Left lung (tissue), 10 donors: ENCODE results near the gene NSD2. TPM values are rescaled to one million over a fixed set of nuclear protein-coding genes. Genes with fewer than 3 reads are reported as not detected.

Experiments
- ATAC-seq: fragments of 200-7000 bp; cut with Tn5 transposase; one replicate; pipeline ENCODE4 v1.9.1; 2020; ENCODE audit warnings: moderate library complexity
- DNase-seq, 4 donors: peaks; one replicate each; pipeline ENCODE4 v3.0.0-alpha.2; 2013 to 2020
- H3K27ac ChIP-seq, 2 donors: fragments of 200-600 bp; sonication (generic) in 1 of 2; one replicate each; pipeline versions ENCODE4 v1.5.0 to v1.8.0; 2020 to 2021
- H3K27me3 ChIP-seq, 2 donors: fragments of 200-600 bp; sonication (generic) in 1 of 2; one replicate each; pipeline versions ENCODE4 v1.5.0 to v1.8.0; 2020 to 2021
- H3K36me3 ChIP-seq, 2 donors: fragments of 200-600 bp; sonication (generic) in 1 of 2; one replicate each; pipeline versions ENCODE4 v1.5.0 to v1.8.0; 2020 to 2021
- H3K4me1 ChIP-seq, 2 donors: fragments of 200-600 bp; one replicate each; pipeline ENCODE4 v1.8.0; 2021
- H3K4me3 ChIP-seq, 2 donors: fragments of 200-600 bp; sonication (generic) in 1 of 2; one replicate each; pipeline versions ENCODE4 v1.5.0 to v1.8.0; 2020 to 2021; ENCODE audit warnings: mild to moderate bottlenecking in 1 of 2
- H3K9me3 ChIP-seq, 2 donors: fragments of 200-600 bp; sonication (generic) in 1 of 2; one replicate each; pipeline versions ENCODE4 v1.5.0 to v1.8.0; 2020 to 2021
- intact Hi-C, 2 donors: fragments of 100-400 bp; cut with DNase I; formaldehyde crosslinking; loops; one replicate each; pipeline versions ENCODE4 v1.11.2 to v1.14.2; 2022
- polyA plus RNA-seq, 6 donors: library from polyadenylated mRNA; unstranded; fragments of 120-200 nt; gene quantifications; one replicate each; pipeline ENCODE4 v1.2.1, GENCODE V29; 2013; ENCODE audit not compliant: insufficient read length in 6 of 6
- total RNA-seq, 2 donors: library from RNA; stranded (reverse); fragmentation: NEBNext Ultra II Directional; extraction: Animal tissue kit (Norgen Biotek cat#: 25700); gene quantifications; one replicate each; pipeline ENCODE4 v1.2.1, GENCODE V29; 2021
- TF ChIP-seq, protein P1 (sequence below), 2 donors: fragments of 200-600 bp; sonication (generic) in 1 of 2; IDR thresholded peaks; one replicate each; pipeline versions ENCODE4 v1.5.0 to v1.8.0; 2021; ENCODE audit warnings: antibody characterized with exemption in 2 of 2
- donor health status: DM: no; HTN: yes; CAD: no.
- donor health status: DM: no; HTN: no; CAD: no.

NSD2 gene
- total and polyA plus RNA-seq, 8 donors, result 53.6 to 93.8 (median 80.0) TPM

DNA sequence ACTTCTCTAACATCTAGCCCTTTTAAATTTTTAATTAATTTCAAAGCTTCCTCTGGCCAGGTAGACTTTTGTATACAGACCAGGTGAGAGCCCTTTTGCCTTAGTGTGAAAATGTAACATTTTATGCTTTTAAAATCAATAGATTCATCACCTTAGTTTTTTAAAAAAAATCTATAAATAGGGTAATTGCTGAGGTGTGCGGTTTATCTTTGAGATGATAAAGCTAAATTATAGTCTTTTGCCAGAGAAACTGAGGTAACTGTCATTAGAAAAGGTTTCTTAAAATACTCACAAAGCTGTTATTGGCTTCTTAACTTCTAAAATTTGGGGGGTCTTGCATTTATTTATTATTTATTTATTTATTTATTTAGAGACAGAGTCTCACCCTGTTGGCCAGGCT lies 74.7 kb downstream of the NSD2 start:
- Histone ChIP-seq H3K4me3 (no peak overlapping the region), H3K27ac (no peak overlapping the region), H3K27me3 (no peaks in the 10 kb centered on the region), H3K36me3 (peaks cover 0 to 36% of the 10 kb centered on the region in 2 donors), H3K9me3 (no peaks in the 10 kb centered on the region), H3K4me1 (no peaks in the 10 kb centered on the region)
- ATAC-seq, result no peak
- DNase-seq, result no peak
- TF ChIP-seq, protein P1, sequence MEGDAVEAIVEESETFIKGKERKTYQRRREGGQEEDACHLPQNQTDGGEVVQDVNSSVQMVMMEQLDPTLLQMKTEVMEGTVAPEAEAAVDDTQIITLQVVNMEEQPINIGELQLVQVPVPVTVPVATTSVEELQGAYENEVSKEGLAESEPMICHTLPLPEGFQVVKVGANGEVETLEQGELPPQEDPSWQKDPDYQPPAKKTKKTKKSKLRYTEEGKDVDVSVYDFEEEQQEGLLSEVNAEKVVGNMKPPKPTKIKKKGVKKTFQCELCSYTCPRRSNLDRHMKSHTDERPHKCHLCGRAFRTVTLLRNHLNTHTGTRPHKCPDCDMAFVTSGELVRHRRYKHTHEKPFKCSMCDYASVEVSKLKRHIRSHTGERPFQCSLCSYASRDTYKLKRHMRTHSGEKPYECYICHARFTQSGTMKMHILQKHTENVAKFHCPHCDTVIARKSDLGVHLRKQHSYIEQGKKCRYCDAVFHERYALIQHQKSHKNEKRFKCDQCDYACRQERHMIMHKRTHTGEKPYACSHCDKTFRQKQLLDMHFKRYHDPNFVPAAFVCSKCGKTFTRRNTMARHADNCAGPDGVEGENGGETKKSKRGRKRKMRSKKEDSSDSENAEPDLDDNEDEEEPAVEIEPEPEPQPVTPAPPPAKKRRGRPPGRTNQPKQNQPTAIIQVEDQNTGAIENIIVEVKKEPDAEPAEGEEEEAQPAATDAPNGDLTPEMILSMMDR (IDR thresholded peaks at IDR 0.05), result no peak
- intact Hi-C loops, result no loop called here

DNA sequence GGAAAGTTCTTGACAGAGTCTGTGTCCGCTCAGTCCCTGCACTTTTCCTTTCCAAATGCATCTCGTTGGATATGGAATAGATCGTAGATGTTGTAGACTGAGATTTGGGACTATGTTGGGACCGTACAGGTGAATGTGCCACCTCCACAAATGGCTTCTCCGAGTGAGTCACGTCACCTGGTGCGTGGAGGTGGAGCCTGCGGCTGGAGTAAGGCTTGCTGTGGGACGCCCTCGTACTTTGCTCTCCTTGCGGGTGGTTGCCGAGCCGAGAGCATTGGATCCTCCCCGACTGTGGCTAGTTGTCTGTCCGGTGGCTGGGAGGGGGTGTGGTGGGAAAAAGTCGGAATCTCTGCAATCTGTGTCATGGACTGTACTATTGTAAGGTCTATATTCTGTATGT lies 77.0 kb downstream of the NSD2 start:
- Histone ChIP-seq H3K36me3 (peaks cover 0 to 39% of the 10 kb centered on the region in 2 donors), H3K9me3 (no peaks in the 10 kb centered on the region), H3K4me1 (no peaks in the 10 kb centered on the region), H3K27ac (no peak overlapping the region), H3K27me3 (no peaks in the 10 kb centered on the region), H3K4me3 (no peak overlapping the region)
- ATAC-seq, result no peak
- intact Hi-C loops, result no loop called here
- no peak for DNase-seq
- TF ChIP-seq, protein P1 (IDR thresholded peaks at IDR 0.05), result no peak

DNA sequence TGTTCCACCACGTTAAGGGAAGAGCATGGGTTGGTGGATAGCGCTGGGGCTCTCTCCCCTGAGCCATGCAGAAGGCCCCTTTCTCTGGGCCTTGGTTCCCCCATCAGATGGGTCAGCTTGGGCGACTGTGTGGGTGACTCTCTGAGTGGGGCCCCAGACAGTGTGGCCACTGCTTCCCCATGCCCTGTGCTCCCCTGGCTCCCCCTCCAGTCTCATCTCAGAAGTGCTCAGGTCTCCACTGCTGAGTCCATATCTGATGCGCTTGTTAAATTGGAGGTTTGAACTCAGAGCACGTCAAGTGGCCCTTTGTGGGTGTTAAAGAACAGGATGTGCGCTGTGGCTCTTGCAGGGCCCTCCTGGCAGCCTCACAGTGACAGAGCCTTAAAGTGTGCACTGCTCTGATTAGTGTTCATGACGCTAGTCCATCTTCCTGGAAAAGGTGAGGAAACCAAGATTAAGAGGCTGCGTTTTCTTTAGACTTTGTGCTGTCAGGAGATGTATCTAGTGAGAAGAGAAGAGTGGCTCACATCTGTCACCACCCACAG lies 77.8 kb downstream of the NSD2 start:
- Histone ChIP-seq H3K9me3 (no peaks in the 10 kb centered on the region), H3K27me3 (no peaks in the 10 kb centered on the region), H3K36me3 (peaks cover 0 to 39% of the 10 kb centered on the region in 2 donors), H3K27ac (no peak overlapping the region), H3K4me3 (no peak overlapping the region), H3K4me1 (no peaks in the 10 kb centered on the region)
- ATAC-seq (peak; percentile 65), DNase-seq (no peak)
- intact Hi-C loops, result no loop called here
- TF ChIP-seq, protein P1 (IDR thresholded peaks at IDR 0.05), result no peak

DNA sequence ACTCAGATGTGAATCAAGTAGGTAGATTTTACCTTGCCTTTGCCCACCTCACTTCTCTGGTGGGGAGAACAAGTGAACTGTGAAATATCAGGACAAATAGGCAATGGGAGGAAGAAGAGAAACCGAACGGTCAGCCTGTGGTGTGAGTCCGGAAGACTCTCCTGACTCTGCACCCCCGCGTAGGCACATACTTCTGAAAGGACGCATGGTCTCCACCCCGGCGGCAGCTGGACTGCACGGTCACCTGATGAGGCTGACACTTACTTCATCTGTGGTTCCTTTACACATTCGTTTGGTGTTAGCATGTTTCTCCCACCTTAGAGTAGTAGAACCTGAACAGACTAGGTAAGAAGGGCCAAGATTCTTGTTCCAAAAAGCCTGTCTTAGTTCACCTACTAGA lies 79.2 kb downstream of the NSD2 start:
- peak; percentile 8 for ATAC-seq
- Histone ChIP-seq H3K4me1 (no peaks in the 10 kb centered on the region), H3K9me3 (no peaks in the 10 kb centered on the region), H3K27ac (no peak overlapping the region), H3K36me3 (peaks cover 0 to 47% of the 10 kb centered on the region in 2 donors), H3K27me3 (no peaks in the 10 kb centered on the region), H3K4me3 (no peak overlapping the region)
- DNase-seq, result no peak
- TF ChIP-seq, protein P1 (IDR thresholded peaks at IDR 0.05), result no peak
- intact Hi-C loops, result no loop called here

DNA sequence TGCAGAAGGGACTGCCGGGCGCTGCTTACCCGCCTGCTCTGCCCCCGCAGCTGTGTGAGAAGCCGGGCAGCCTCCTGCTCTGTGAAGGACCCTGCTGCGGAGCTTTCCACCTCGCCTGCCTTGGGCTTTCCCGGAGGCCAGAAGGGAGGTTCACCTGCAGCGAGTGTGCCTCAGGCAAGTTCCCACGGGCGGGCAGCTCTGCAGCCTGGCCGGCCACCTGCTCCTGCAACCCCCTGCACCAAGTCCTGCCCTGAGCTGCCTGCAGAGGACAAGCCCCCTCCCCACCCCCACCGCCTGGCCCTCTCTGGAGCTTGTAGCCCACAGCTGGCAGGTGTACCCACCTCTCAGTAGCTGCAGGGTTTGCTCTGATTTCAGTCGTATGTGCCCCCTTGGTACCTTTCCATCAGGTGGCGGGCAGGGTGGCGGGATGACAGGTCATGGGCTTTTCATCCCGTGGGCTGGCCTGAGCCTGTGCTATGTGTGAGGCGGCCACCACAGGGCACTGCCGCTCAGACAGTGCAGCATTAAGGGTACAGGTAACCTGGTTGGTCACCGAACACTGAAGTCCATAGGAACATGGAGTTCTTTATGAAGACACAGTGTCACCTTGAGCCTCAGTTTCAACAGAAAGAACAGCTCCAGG lies 81.0 kb downstream of the NSD2 start:
- DNase-seq (peak in 1 of 4 donors; percentile 72), ATAC-seq (no peak)
- TF ChIP-seq, protein P1 (IDR thresholded peaks at IDR 0.05), result no peak
- H3K4me3 ChIP-seq, result no peak overlapping the region
- peaks cover 0 to 58% of the 10 kb centered on the region in 2 donors for H3K36me3 ChIP-seq
- no peaks in the 10 kb centered on the region for H3K4me1 ChIP-seq
- H3K27ac ChIP-seq, result no peak overlapping the region
- H3K27me3 ChIP-seq, result no peaks in the 10 kb centered on the region
- intact Hi-C loops, result no loop called here
- no peaks in the 10 kb centered on the region for H3K9me3 ChIP-seq
